Effector memory CD8-positive, alpha-beta T cell (primary cell): Measurements from ENCODE around the gene GAD2.

Experiments used
- ATAC-seq: fragments of 150-1000 bp; cut with Tn5 transposase; replicated peaks from 2 replicates; pipeline ENCODE4 v1.10.0; 2021; ENCODE audit warnings: mild to moderate bottlenecking, moderate library complexity
- DNase-seq, 3 experiments: peaks; one replicate each; pipeline ENCODE4 v3.0.0; 2021
- H3K27ac Mint-ChIP-seq, 2 donors: one replicate each; pipeline ENCODE4 v1.8.0; 2022; ENCODE audit warnings: mild to moderate bottlenecking in 2 of 2, mixed read lengths in 2 of 2, moderate library complexity in 2 of 2
- H3K27me3 Mint-ChIP-seq, 2 donors: one replicate each; pipeline ENCODE4 v1.8.0; 2022; ENCODE audit warnings: mixed read lengths in 2 of 2
- H3K36me3 Mint-ChIP-seq: one replicate; pipeline ENCODE4 v1.8.0; 2022; ENCODE audit warnings: mild to moderate bottlenecking, moderate library complexity, mixed read lengths; ENCODE audit not compliant: insufficient read depth
- H3K4me1 Mint-ChIP-seq, 2 donors: one replicate each; pipeline ENCODE4 v1.8.0; 2022; ENCODE audit warnings: low read depth in 2 of 2, mixed read lengths in 2 of 2
- H3K4me3 Mint-ChIP-seq, 2 donors: one replicate each; pipeline ENCODE4 v1.8.0; 2022; ENCODE audit warnings: mild to moderate bottlenecking in 2 of 2, mixed read lengths in 2 of 2, moderate library complexity in 2 of 2
- H3K9me3 Mint-ChIP-seq, 2 donors: one replicate each; pipeline ENCODE4 v1.8.0; 2022; ENCODE audit warnings: mixed read lengths in 2 of 2

GAD2 gene

GRCh38 chr10:26238378-26238777 lies 21.8 kb downstream of the GAD2 start:
- H3K4me1 Mint-ChIP-seq: no peaks in the 10 kb centered on the region
- DNase-seq: no peak
- H3K4me3 Mint-ChIP-seq: no peak overlapping the region
- no peak overlapping the region for H3K27ac Mint-ChIP-seq
- no peaks in the 10 kb centered on the region for H3K9me3 Mint-ChIP-seq
- H3K36me3 Mint-ChIP-seq: no peaks in the 10 kb centered on the region
- peaks cover 42 to 84% of the 10 kb centered on the region in 2 donors for H3K27me3 Mint-ChIP-seq
- no peak for ATAC-seq

GRCh38 chr10:26242706-26243350 lies 26.3 kb downstream of the GAD2 start:
- no peak for ATAC-seq
- DNase-seq: no peak
- no peak overlapping the region for H3K4me3 Mint-ChIP-seq
- H3K9me3 Mint-ChIP-seq: no peaks in the 10 kb centered on the region
- H3K4me1 Mint-ChIP-seq: no peaks in the 10 kb centered on the region
- H3K36me3 Mint-ChIP-seq: no peaks in the 10 kb centered on the region
- H3K27ac Mint-ChIP-seq: no peak overlapping the region
- peaks cover 33 to 59% of the 10 kb centered on the region in 2 donors for H3K27me3 Mint-ChIP-seq

GRCh38 chr10:26243351-26243720 lies 26.8 kb downstream of the GAD2 start:
- H3K9me3 Mint-ChIP-seq: no peaks in the 10 kb centered on the region
- H3K4me1 Mint-ChIP-seq: no peaks in the 10 kb centered on the region
- no peak for ATAC-seq
- H3K36me3 Mint-ChIP-seq: no peaks in the 10 kb centered on the region
- peaks cover 27 to 54% of the 10 kb centered on the region in 2 donors for H3K27me3 Mint-ChIP-seq
- no peak overlapping the region for H3K27ac Mint-ChIP-seq
- no peak for DNase-seq
- no peak overlapping the region for H3K4me3 Mint-ChIP-seq

- DNase-seq (no peak), ATAC-seq (no peak)
- H3K36me3 Mint-ChIP-seq: no peaks in the 10 kb centered on the region
- H3K27ac Mint-ChIP-seq: no peak overlapping the region
- no peaks in the 10 kb centered on the region for H3K4me1 Mint-ChIP-seq
- peaks cover 15 to 20% of the 10 kb centered on the region in 2 donors for H3K27me3 Mint-ChIP-seq
- H3K9me3 Mint-ChIP-seq: no peaks in the 10 kb centered on the region
- H3K4me3 Mint-ChIP-seq: no peak overlapping the region
These were observed 33.1 kb downstream of the GAD2 start for GRCh38 chr10:26249681-26250080.

GRCh38 chr10:26251925-26252324 lies 35.4 kb downstream of the GAD2 start:
- Mint-ChIP-seq H3K4me3 (no peak overlapping the region), H3K27ac (no peak overlapping the region), H3K36me3 (no peaks in the 10 kb centered on the region), H3K9me3 (no peaks in the 10 kb centered on the region), H3K27me3 (peaks cover 28 to 30% of the 10 kb centered on the region in 2 donors), H3K4me1 (no peaks in the 10 kb centered on the region)
- no peak for ATAC-seq
- no peak for DNase-seq

- Mint-ChIP-seq H3K27ac (no peak overlapping the region), H3K27me3 (peaks cover 42 to 45% of the 10 kb centered on the region in 2 donors), H3K36me3 (no peaks in the 10 kb centered on the region), H3K4me1 (no peaks in the 10 kb centered on the region), H3K4me3 (no peak overlapping the region), H3K9me3 (no peaks in the 10 kb centered on the region)
- ATAC-seq (no peak), DNase-seq (no peak)
These were observed 38.0 kb downstream of the GAD2 start for GRCh38 chr10:26254616-26255015.

- Mint-ChIP-seq H3K4me1 (no peaks in the 10 kb centered on the region), H3K36me3 (no peaks in the 10 kb centered on the region), H3K27ac (no peak overlapping the region), H3K27me3 (peaks cover 51 to 53% of the 10 kb centered on the region in 2 donors), H3K4me3 (no peak overlapping the region), H3K9me3 (no peaks in the 10 kb centered on the region)
- DNase-seq (no peak), ATAC-seq (no peak)
These were observed 42.8 kb downstream of the GAD2 start for GRCh38 chr10:26259341-26259740.

- no peak for ATAC-seq
- Mint-ChIP-seq H3K27ac (no peak overlapping the region), H3K4me3 (no peak overlapping the region), H3K4me1 (peaks cover 0 to 3% of the 10 kb centered on the region in 2 donors), H3K36me3 (no peaks in the 10 kb centered on the region), H3K9me3 (no peaks in the 10 kb centered on the region), H3K27me3 (peaks cover 45 to 59% of the 10 kb centered on the region in 2 donors)
- no peak for DNase-seq
These were observed 53.2 kb downstream of the GAD2 start for GRCh38 chr10:26269754-26270153.

- peaks cover 3% of the 10 kb centered on the region for H3K36me3 Mint-ChIP-seq
- no peak for ATAC-seq
- H3K27ac Mint-ChIP-seq: no peak overlapping the region
- H3K4me1 Mint-ChIP-seq: peaks cover 0 to 3% of the 10 kb centered on the region in 2 donors
- no peak for DNase-seq
- peaks cover 59 to 77% of the 10 kb centered on the region in 2 donors for H3K27me3 Mint-ChIP-seq
- H3K9me3 Mint-ChIP-seq: no peaks in the 10 kb centered on the region
- no peak overlapping the region for H3K4me3 Mint-ChIP-seq
These were observed 57.8 kb downstream of the GAD2 start for GRCh38 chr10:26274391-26274790.

GRCh38 chr10:26278295-26278694 lies 61.7 kb downstream of the GAD2 start:
- H3K9me3 Mint-ChIP-seq: no peaks in the 10 kb centered on the region
- ATAC-seq (no peak), DNase-seq (no peak)
- H3K36me3 Mint-ChIP-seq: peaks cover 3% of the 10 kb centered on the region
- H3K27ac Mint-ChIP-seq: no peak overlapping the region
- no peak overlapping the region for H3K4me3 Mint-ChIP-seq
- no peaks in the 10 kb centered on the region for H3K4me1 Mint-ChIP-seq
- peaks cover 39 to 65% of the 10 kb centered on the region in 2 donors for H3K27me3 Mint-ChIP-seq

GRCh38 chr10:26290236-26290635 lies 73.7 kb downstream of the GAD2 start:
- Mint-ChIP-seq H3K9me3 (no peaks in the 10 kb centered on the region), H3K4me3 (no peak overlapping the region), H3K27me3 (peaks cover 51 to 57% of the 10 kb centered on the region in 2 donors), H3K27ac (no peak overlapping the region), H3K36me3 (no peaks in the 10 kb centered on the region), H3K4me1 (no peaks in the 10 kb centered on the region)
- ATAC-seq (no peak), DNase-seq (no peak)

- no peak overlapping the region for H3K4me3 Mint-ChIP-seq
- H3K4me1 Mint-ChIP-seq: no peaks in the 10 kb centered on the region
- H3K27me3 Mint-ChIP-seq: peaks cover 57 to 65% of the 10 kb centered on the region in 2 donors
- ATAC-seq (no peak), DNase-seq (no peak)
- no peaks in the 10 kb centered on the region for H3K36me3 Mint-ChIP-seq
- no peak overlapping the region for H3K27ac Mint-ChIP-seq
- H3K9me3 Mint-ChIP-seq: no peaks in the 10 kb centered on the region
These were observed 75.3 kb downstream of the GAD2 start for GRCh38 chr10:26291721-26292480.

- peaks cover 35 to 44% of the 10 kb centered on the region in 2 donors for H3K27me3 Mint-ChIP-seq
- DNase-seq: no peak
- H3K9me3 Mint-ChIP-seq: no peaks in the 10 kb centered on the region
- H3K4me3 Mint-ChIP-seq: no peak overlapping the region
- H3K36me3 Mint-ChIP-seq: no peaks in the 10 kb centered on the region
- no peak for ATAC-seq
- no peak overlapping the region for H3K27ac Mint-ChIP-seq
- no peaks in the 10 kb centered on the region for H3K4me1 Mint-ChIP-seq
These were observed 79.8 kb downstream of the GAD2 start for GRCh38 chr10:26296360-26296759.

- H3K4me3 Mint-ChIP-seq: no peak overlapping the region
- DNase-seq (no peak), ATAC-seq (no peak)
- H3K9me3 Mint-ChIP-seq: no peaks in the 10 kb centered on the region
- H3K4me1 Mint-ChIP-seq: no peaks in the 10 kb centered on the region
- no peak overlapping the region for H3K27ac Mint-ChIP-seq
- peaks cover 6 to 17% of the 10 kb centered on the region in 2 donors for H3K27me3 Mint-ChIP-seq
- no peaks in the 10 kb centered on the region for H3K36me3 Mint-ChIP-seq
These were observed 83.4 kb downstream of the GAD2 start for GRCh38 chr10:26300001-26300400.
